Uterus (tissue), 2 donors: ENCODE measurements around the gene OR8K1.

Experiments used
- CTCF ChIP-seq, 4 experiments: fragments of 200-600 bp in 2 of 4; fragments of 450-650 bp in 2 of 4; sonication (generic) in 2 of 4; IDR thresholded peaks; one replicate each; pipeline ENCODE4 v1.5.1; 2016 to 2019; ENCODE audit warnings: antibody characterized with exemption in 4 of 4, mild to moderate bottlenecking in 2 of 4, moderate library complexity in 1 of 4
- POLR2A ChIP-seq, 2 donors: fragments of 450-650 bp; IDR thresholded peaks; one replicate each; pipeline ENCODE4 v1.6.1; 2016; ENCODE audit warnings: antibody characterized with exemption in 2 of 2, mild to moderate bottlenecking in 1 of 2, moderate library complexity in 1 of 2

GRCh38 chr11:56353991-56354390 is 8.2 kb downstream of the OR8K1 start, which contains the start of gene OR8J1:
- TF ChIP-seq POLR2A (IDR thresholded peaks at IDR 0.05) (no peak), CTCF (IDR thresholded peaks at IDR 0.05) (no peak)
